Neutrophil (primary cell): ENCODE results near the gene NRXN3.
"Not testable (repeated sequence)": the region's sequence is repeated elsewhere in the genome, so short reads cannot be mapped to it uniquely, and the experiment has no call there.

Experiments
- H3K27ac ChIP-seq: fragments of 200-600 bp; sonication (generic); 2 replicates; pipeline ENCODE4 v1.5.1; 2016; ENCODE audit warnings: mild to moderate bottlenecking, moderate library complexity
- H3K27me3 ChIP-seq: fragments of 200-600 bp; sonication (generic); 2 replicates; pipeline ENCODE4 v1.6.0; 2016; ENCODE audit warnings: mild to moderate bottlenecking
- H3K36me3 ChIP-seq: fragments of 200-600 bp; sonication (generic); 2 replicates; pipeline ENCODE4 v1.5.1; 2017
- H3K4me1 ChIP-seq, 2 experiments: fragments of 200-600 bp in 1 of 2; sonication (generic) in 1 of 2; 1 replicate in 1 of 2; 2 replicates in 1 of 2; pipeline versions ENCODE4 v1.5.1 to v1.6.1; 2013 to 2016; ENCODE audit warnings: low read depth in 1 of 2, low read length in 1 of 2, mild to moderate bottlenecking in 1 of 2, moderate library complexity in 1 of 2; ENCODE audit not compliant: control insufficient read depth in 1 of 2, insufficient read depth in 1 of 2
- H3K4me3 ChIP-seq, 2 experiments: fragments of 200-600 bp in 1 of 2; sonication (generic) in 1 of 2; 1 replicate in 1 of 2; 2 replicates in 1 of 2; pipeline ENCODE4 v1.5.1; 2013 to 2016; ENCODE audit warnings: low read depth in 1 of 2, low read length in 1 of 2, mild to moderate bottlenecking in 1 of 2, moderate library complexity in 1 of 2
- H3K9me3 ChIP-seq: fragments of 200-600 bp; sonication (generic); 2 replicates; pipeline ENCODE4 v1.5.1; 2016
- TF ChIP-seq, protein P1 (sequence below): fragments of 200-600 bp; sonication (generic); IDR thresholded peaks from 2 replicates; pipeline ENCODE4 v1.5.1; 2016; ENCODE audit warnings: antibody characterized with exemption

Gene NRXN3

DNA sequence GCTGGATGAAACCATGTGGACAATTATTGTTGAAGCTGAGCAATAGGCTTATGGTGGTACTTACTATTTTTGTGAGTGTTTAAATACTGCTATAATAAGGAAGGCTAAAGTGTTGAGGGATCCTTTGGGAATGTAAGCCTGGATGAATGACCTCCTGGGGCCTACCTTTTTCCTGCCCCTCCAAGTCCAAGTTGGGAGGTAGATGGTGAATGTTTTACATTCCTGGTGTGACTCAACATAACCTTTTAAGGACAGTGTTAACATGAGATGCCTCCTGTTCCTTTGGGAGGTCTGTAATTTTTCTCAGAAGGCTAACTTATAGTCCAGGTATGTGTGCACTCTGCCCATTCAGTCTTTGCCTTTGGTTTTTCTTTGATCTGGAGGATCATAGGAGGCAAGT is 315.9 kb downstream of the NRXN3 start:
- Histone ChIP-seq H3K9me3 (no peaks in the 10 kb centered on the region), H3K4me1 (no peaks in the 10 kb centered on the region), H3K36me3 (no peaks in the 10 kb centered on the region), H3K27me3 (no peaks in the 10 kb centered on the region), H3K4me3 (no peak overlapping the region), H3K27ac (no peak overlapping the region)
- TF ChIP-seq, protein P1, sequence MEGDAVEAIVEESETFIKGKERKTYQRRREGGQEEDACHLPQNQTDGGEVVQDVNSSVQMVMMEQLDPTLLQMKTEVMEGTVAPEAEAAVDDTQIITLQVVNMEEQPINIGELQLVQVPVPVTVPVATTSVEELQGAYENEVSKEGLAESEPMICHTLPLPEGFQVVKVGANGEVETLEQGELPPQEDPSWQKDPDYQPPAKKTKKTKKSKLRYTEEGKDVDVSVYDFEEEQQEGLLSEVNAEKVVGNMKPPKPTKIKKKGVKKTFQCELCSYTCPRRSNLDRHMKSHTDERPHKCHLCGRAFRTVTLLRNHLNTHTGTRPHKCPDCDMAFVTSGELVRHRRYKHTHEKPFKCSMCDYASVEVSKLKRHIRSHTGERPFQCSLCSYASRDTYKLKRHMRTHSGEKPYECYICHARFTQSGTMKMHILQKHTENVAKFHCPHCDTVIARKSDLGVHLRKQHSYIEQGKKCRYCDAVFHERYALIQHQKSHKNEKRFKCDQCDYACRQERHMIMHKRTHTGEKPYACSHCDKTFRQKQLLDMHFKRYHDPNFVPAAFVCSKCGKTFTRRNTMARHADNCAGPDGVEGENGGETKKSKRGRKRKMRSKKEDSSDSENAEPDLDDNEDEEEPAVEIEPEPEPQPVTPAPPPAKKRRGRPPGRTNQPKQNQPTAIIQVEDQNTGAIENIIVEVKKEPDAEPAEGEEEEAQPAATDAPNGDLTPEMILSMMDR = no peak

DNA sequence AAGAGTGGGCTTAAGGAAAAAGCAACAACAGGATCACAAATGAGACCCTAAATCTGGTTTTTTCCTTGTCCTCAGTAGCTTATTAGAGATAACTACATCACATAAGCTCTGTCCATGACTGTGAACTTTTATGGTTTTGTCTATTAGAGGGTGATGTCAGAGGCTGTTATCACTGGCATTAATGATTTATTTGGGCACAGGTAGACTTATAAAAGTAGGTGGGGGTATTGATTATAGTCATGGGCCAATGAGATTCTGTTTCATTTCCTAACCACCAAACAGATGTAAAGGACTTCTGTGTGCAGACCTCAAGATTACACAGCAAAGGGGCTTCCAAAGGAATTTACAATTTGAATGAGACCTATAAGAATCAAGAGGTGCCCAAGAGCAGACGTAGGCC is 316.4 kb downstream of the NRXN3 start:
- no peak overlapping the region for H3K27ac ChIP-seq
- no peaks in the 10 kb centered on the region for H3K36me3 ChIP-seq
- H3K9me3 ChIP-seq = no peaks in the 10 kb centered on the region
- H3K4me1 ChIP-seq = no peaks in the 10 kb centered on the region
- H3K27me3 ChIP-seq = no peaks in the 10 kb centered on the region
- no peak overlapping the region for H3K4me3 ChIP-seq
- TF ChIP-seq, protein P1 = no peak

DNA sequence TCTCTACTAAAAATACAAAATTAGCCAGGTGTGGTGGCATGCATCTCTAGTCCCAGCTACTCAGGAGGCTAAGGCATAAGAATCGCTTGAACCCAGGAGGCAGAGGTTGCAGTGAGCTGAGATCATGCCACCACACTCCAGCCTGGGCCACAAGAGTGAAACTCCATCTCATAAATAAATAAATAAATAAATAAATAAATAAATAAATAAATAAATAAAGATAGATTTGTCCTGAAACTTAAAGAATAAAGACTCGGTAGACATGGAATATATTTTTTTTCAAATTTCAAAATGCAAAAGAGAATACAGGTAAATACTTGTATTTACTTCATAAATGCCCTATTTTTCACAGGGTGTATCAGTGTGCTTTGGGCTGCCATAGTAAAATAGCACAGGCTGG is 317.4 kb downstream of the NRXN3 start:
- H3K4me1 ChIP-seq, H3K27ac ChIP-seq, H3K36me3 ChIP-seq, H3K9me3 ChIP-seq, H3K4me3 ChIP-seq, H3K27me3 ChIP-seq: not testable (repeated sequence)

DNA sequence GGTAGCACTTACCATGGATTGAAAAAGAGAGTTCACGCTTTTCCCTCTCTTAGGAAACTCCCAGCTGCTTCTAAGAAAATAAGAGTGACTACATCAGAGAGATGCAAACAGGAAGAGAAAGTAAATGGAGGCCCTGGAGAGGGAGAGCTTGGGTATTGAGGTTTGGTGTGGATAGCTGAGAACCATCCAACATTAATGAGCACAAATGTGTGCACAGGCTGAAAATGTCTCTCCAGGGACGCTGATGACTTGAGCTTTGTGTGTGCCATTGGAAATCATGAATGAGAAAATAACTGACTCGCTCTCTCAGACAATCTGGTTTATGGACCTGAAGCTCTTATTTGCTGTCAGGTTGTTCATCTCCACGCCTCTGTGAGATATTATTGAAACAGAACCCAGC is 318.8 kb downstream of the NRXN3 start:
- H3K4me1 ChIP-seq = no peaks in the 10 kb centered on the region
- no peaks in the 10 kb centered on the region for H3K36me3 ChIP-seq
- H3K4me3 ChIP-seq = no peak overlapping the region
- H3K27me3 ChIP-seq = no peaks in the 10 kb centered on the region
- H3K27ac ChIP-seq = no peak overlapping the region
- TF ChIP-seq, protein P1 = no peak
- no peaks in the 10 kb centered on the region for H3K9me3 ChIP-seq

DNA sequence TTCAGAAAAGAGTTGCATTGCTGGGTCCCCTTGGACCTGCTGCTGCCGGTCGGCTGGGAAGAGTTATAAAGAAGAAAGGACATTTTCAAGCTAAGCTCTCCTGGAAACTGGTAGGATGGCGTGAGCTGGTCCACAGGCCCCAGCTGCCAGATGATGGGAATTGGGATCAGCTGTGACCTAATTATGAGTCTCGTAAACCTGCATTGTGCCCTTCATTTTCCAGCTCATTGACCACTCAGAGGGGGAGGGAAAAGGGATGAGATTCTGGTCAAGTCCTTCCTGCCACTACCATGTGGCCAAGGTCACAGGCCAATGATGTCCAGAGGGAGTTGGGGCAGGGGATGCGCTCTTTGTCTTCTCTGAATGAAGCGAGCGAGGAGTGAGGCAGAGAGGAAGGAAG is 320.9 kb downstream of the NRXN3 start:
- Histone ChIP-seq H3K9me3 (no peaks in the 10 kb centered on the region), H3K27ac (no peak overlapping the region), H3K4me1 (no peaks in the 10 kb centered on the region), H3K4me3 (no peak overlapping the region), H3K27me3 (no peaks in the 10 kb centered on the region), H3K36me3 (no peaks in the 10 kb centered on the region)
- TF ChIP-seq, protein P1 = no peak

DNA sequence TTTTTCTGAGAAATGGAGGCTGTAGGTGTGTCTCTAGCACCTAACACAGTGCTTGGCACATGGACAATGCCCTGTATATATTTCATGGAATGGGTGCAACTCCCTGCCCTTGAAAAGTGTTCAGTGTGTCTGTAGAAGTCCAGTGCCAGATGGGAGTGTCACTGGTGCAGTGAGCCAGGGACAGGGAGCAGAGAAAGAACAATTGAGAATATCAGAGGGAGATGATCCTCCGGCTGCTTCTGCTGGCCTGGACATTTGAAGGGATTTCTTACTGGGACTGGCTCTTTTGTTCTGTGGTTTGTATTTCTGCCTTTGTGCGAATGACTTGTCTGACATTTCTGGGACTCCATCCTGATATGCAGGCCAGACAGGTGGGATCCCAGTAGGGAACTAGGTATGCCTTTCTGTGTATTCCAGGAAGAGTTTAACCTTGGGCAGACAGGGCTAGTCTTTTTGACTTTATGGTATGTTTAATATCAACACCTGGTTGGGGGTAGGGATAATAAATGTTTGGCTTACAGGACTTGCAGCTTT is 328.0 kb downstream of the NRXN3 start:
- H3K36me3 ChIP-seq = no peaks in the 10 kb centered on the region
- H3K27me3 ChIP-seq = no peaks in the 10 kb centered on the region
- TF ChIP-seq, protein P1 = no peak
- no peaks in the 10 kb centered on the region for H3K4me1 ChIP-seq
- H3K4me3 ChIP-seq = no peak overlapping the region
- H3K9me3 ChIP-seq = no peaks in the 10 kb centered on the region
- H3K27ac ChIP-seq = no peak overlapping the region
